COLO668 (cell line): Measurements from ENCODE around the gene PKP2.
A peak's percentile ranks its signal among the peaks of the same experiment; 100 is the strongest.

Experiments
- DNase-seq: peaks from one replicate; lab custom pipeline; 2025; ENCODE audit not compliant: unreplicated experiment; lab: John Stamatoyannopoulos, UW

Gene PKP2

GRCh38 chr12:32896432-32897280 is at the start of gene PKP2:
PKP2 (minus strand) TSS chr12:32896777; CDS start chr12:32896731, 46 bp downstream.
- DNase-seq, result peak; percentile 88

- DNase-seq, result no peak
Observed at GRCh38 chr12:32944195-32944594, 47.6 kb upstream of the PKP2 start.

- DNase-seq, result no peak
Observed at GRCh38 chr12:32939801-32940200, 43.2 kb upstream of the PKP2 start.

GRCh38 chr12:32926963-32927362 is 30.4 kb upstream of the PKP2 start:
- no peak for DNase-seq

- no peak for DNase-seq
Observed at GRCh38 chr12:32926356-32926755, 29.8 kb upstream of the PKP2 start.

GRCh38 chr12:32922546-32923297 is 26.1 kb upstream of the PKP2 start:
- DNase-seq, result no peak

- DNase-seq, result no peak
Observed at GRCh38 chr12:32921397-32921796, 24.8 kb upstream of the PKP2 start.

GRCh38 chr12:32920506-32921085 is 24.0 kb upstream of the PKP2 start:
- no peak for DNase-seq

GRCh38 chr12:32918890-32919801 is 22.6 kb upstream of the PKP2 start:
- DNase-seq, result no peak

GRCh38 chr12:32917094-32917611 is 20.6 kb upstream of the PKP2 start:
- no peak for DNase-seq

- DNase-seq, result no peak
Observed at GRCh38 chr12:32907898-32908476, 11.4 kb upstream of the PKP2 start.

GRCh38 chr12:32907166-32907565 is 10.6 kb upstream of the PKP2 start:
- DNase-seq, result no peak

GRCh38 chr12:32906399-32907165 is 10.0 kb upstream of the PKP2 start:
- DNase-seq, result no peak

- no peak for DNase-seq
Observed at GRCh38 chr12:32903763-32904162, 7.2 kb upstream of the PKP2 start.

- no peak for DNase-seq
Observed at GRCh38 chr12:32903318-32903717, 6.7 kb upstream of the PKP2 start.

- DNase-seq, result no peak
Observed at GRCh38 chr12:32902287-32902997, 5.9 kb upstream of the PKP2 start.

GRCh38 chr12:32901553-32901952 is 5.0 kb upstream of the PKP2 start:
- DNase-seq, result no peak

GRCh38 chr12:32897687-32898573 is 1.4 kb upstream of the PKP2 start:
- no peak for DNase-seq
